Measurements from ENCODE around the gene NEGR1. TPM values are rescaled to one million over a fixed set of nuclear protein-coding genes. Genes with fewer than 3 reads are reported as not detected.
A peak's percentile ranks its signal among the peaks of the same experiment; 100 is the strongest.
"Not testable (repeated sequence)": the region's sequence is repeated elsewhere in the genome, so short reads cannot be mapped to it uniquely, and the experiment has no call there.

Gene NEGR1
- total RNA-seq, 2 experiments from 2014 or later: not detected

GRCh38 chr1:72280711-72281110, 1.6 kb downstream of the NEGR1 start:
- H3K4me3 Mint-ChIP-seq: peak overlapping the region; percentile 72

GRCh38 chr1:72280131-72280530, 2.2 kb downstream of the NEGR1 start:
- H3K9me3 Mint-ChIP-seq: no peaks in the 10 kb centered on the region
- peaks cover 20% of the 10 kb centered on the region for H3K27me3 Mint-ChIP-seq
- H3K36me3 Mint-ChIP-seq: no peaks in the 10 kb centered on the region
- no peak for DNase-seq
- H3K4me3 Mint-ChIP-seq: no peak overlapping the region
- POLR2A ChIA-PET: no interaction called here
- no peak overlapping the region for H3K27ac Mint-ChIP-seq
- no peak for ATAC-seq (ENCODE audit: low read depth)
- peaks cover 13% of the 10 kb centered on the region for H3K4me1 Mint-ChIP-seq

More at GRCh38 chr1:72280711-72281110, 1.6 kb downstream of the NEGR1 start:
- ATAC-seq (ENCODE audit: low read depth): no peak
- POLR2A ChIA-PET: no interaction called here
- Mint-ChIP-seq H3K27ac (no peak overlapping the region), H3K27me3 (peaks cover 20% of the 10 kb centered on the region), H3K36me3 (no peaks in the 10 kb centered on the region), H3K4me1 (peaks cover 13% of the 10 kb centered on the region), H3K9me3 (no peaks in the 10 kb centered on the region)
- DNase-seq: no peak

- peaks cover 13% of the 10 kb centered on the region for H3K4me1 Mint-ChIP-seq
- ATAC-seq (ENCODE audit: low read depth): no peak
- no peak for DNase-seq
- POLR2A ChIA-PET: no interaction called here
- H3K27ac Mint-ChIP-seq: no peak overlapping the region
- H3K27me3 Mint-ChIP-seq: peaks cover 20% of the 10 kb centered on the region
- no peaks in the 10 kb centered on the region for H3K36me3 Mint-ChIP-seq
- no peaks in the 10 kb centered on the region for H3K9me3 Mint-ChIP-seq
- H3K4me3 Mint-ChIP-seq: no peak overlapping the region
Measured at GRCh38 chr1:72278461-72278860, 3.9 kb downstream of the NEGR1 start.

- DNase-seq (no peak), ATAC-seq (ENCODE audit: low read depth) (no peak)
- no peak overlapping the region for H3K27ac Mint-ChIP-seq
- H3K27me3 Mint-ChIP-seq: peaks cover 3% of the 10 kb centered on the region
- H3K9me3 Mint-ChIP-seq: no peaks in the 10 kb centered on the region
- POLR2A ChIA-PET: no interaction called here
- no peak overlapping the region for H3K4me3 Mint-ChIP-seq
- no peaks in the 10 kb centered on the region for H3K4me1 Mint-ChIP-seq
- H3K36me3 Mint-ChIP-seq: no peaks in the 10 kb centered on the region
Measured at GRCh38 chr1:72271555-72272085, 10.7 kb downstream of the NEGR1 start.

- no peak overlapping the region for H3K4me3 Mint-ChIP-seq
- H3K36me3 Mint-ChIP-seq: no peaks in the 10 kb centered on the region
- POLR2A ChIA-PET: no interaction called here
- H3K9me3 Mint-ChIP-seq: no peaks in the 10 kb centered on the region
- no peaks in the 10 kb centered on the region for H3K27me3 Mint-ChIP-seq
- DNase-seq: no peak
- no peak for ATAC-seq (ENCODE audit: low read depth)
- H3K27ac Mint-ChIP-seq: no peak overlapping the region
- H3K4me1 Mint-ChIP-seq: no peaks in the 10 kb centered on the region
Measured at GRCh38 chr1:72262735-72263134, 19.6 kb downstream of the NEGR1 start.

GRCh38 chr1:72253132-72253531, 29.2 kb downstream of the NEGR1 start:
- Mint-ChIP-seq H3K9me3 (no peaks in the 10 kb centered on the region), H3K4me3 (no peak overlapping the region)

GRCh38 chr1:72241397-72241796, 40.9 kb downstream of the NEGR1 start:
- DNase-seq: no peak
- Mint-ChIP-seq H3K36me3 (no peaks in the 10 kb centered on the region), H3K27ac (no peak overlapping the region), H3K4me1 (no peaks in the 10 kb centered on the region), H3K9me3 (no peaks in the 10 kb centered on the region), H3K27me3 (no peaks in the 10 kb centered on the region), H3K4me3 (no peak overlapping the region)
- ATAC-seq (ENCODE audit: low read depth): no peak
- POLR2A ChIA-PET: no interaction called here

More at GRCh38 chr1:72253132-72253531, 29.2 kb downstream of the NEGR1 start:
- Mint-ChIP-seq H3K27ac (no peak overlapping the region), H3K27me3 (no peaks in the 10 kb centered on the region), H3K4me1 (no peaks in the 10 kb centered on the region), H3K36me3 (no peaks in the 10 kb centered on the region)
- no peak for DNase-seq
- ATAC-seq (ENCODE audit: low read depth): no peak
- POLR2A ChIA-PET: no interaction called here

GRCh38 chr1:72235931-72236330, 46.4 kb downstream of the NEGR1 start:
- H3K9me3 Mint-ChIP-seq; H3K4me1 Mint-ChIP-seq; POLR2A ChIA-PET; H3K27me3 Mint-ChIP-seq; H3K4me3 Mint-ChIP-seq; H3K36me3 Mint-ChIP-seq; H3K27ac Mint-ChIP-seq; DNase-seq; ATAC-seq (ENCODE audit: low read depth): not testable (repeated sequence)

GRCh38 chr1:72235062-72235461, 47.3 kb downstream of the NEGR1 start:
- DNase-seq (no peak), ATAC-seq (ENCODE audit: low read depth) (no peak)
- H3K27me3 Mint-ChIP-seq: no peaks in the 10 kb centered on the region
- no peaks in the 10 kb centered on the region for H3K4me1 Mint-ChIP-seq
- no peak overlapping the region for H3K27ac Mint-ChIP-seq
- H3K9me3 Mint-ChIP-seq: peaks cover 7% of the 10 kb centered on the region
- H3K4me3 Mint-ChIP-seq: no peak overlapping the region
- no peaks in the 10 kb centered on the region for H3K36me3 Mint-ChIP-seq
- POLR2A ChIA-PET: no interaction called here

- Mint-ChIP-seq H3K9me3 (peaks cover 7% of the 10 kb centered on the region), H3K4me3 (no peak overlapping the region)
Measured at GRCh38 chr1:72230746-72231145, 51.6 kb downstream of the NEGR1 start.

GRCh38 chr1:72229893-72230292, 52.4 kb downstream of the NEGR1 start:
- H3K27ac Mint-ChIP-seq: no peak overlapping the region
- no peaks in the 10 kb centered on the region for H3K27me3 Mint-ChIP-seq
- no peaks in the 10 kb centered on the region for H3K4me1 Mint-ChIP-seq
- POLR2A ChIA-PET: no interaction called here
- H3K4me3 Mint-ChIP-seq: no peak overlapping the region
- H3K36me3 Mint-ChIP-seq: no peaks in the 10 kb centered on the region
- no peak for ATAC-seq (ENCODE audit: low read depth)
- no peak for DNase-seq
- H3K9me3 Mint-ChIP-seq: peaks cover 4% of the 10 kb centered on the region

More at GRCh38 chr1:72230746-72231145, 51.6 kb downstream of the NEGR1 start:
- H3K36me3 Mint-ChIP-seq: no peaks in the 10 kb centered on the region
- no peaks in the 10 kb centered on the region for H3K4me1 Mint-ChIP-seq
- ATAC-seq (ENCODE audit: low read depth) (no peak), DNase-seq (no peak)
- H3K27ac Mint-ChIP-seq: no peak overlapping the region
- H3K27me3 Mint-ChIP-seq: no peaks in the 10 kb centered on the region
- POLR2A ChIA-PET: no interaction called here

- no peak for ATAC-seq (ENCODE audit: low read depth)
- Mint-ChIP-seq H3K4me1 (no peaks in the 10 kb centered on the region), H3K36me3 (no peaks in the 10 kb centered on the region), H3K27me3 (no peaks in the 10 kb centered on the region), H3K27ac (no peak overlapping the region), H3K9me3 (no peaks in the 10 kb centered on the region), H3K4me3 (no peak overlapping the region)
- POLR2A ChIA-PET: no interaction called here
- no peak for DNase-seq
Measured at GRCh38 chr1:72227667-72228066, 54.7 kb downstream of the NEGR1 start.

- ATAC-seq (ENCODE audit: low read depth): no peak
- H3K9me3 Mint-ChIP-seq: no peaks in the 10 kb centered on the region
- H3K27ac Mint-ChIP-seq: no peak overlapping the region
- POLR2A ChIA-PET: no interaction called here
- no peaks in the 10 kb centered on the region for H3K36me3 Mint-ChIP-seq
- no peaks in the 10 kb centered on the region for H3K27me3 Mint-ChIP-seq
- no peaks in the 10 kb centered on the region for H3K4me1 Mint-ChIP-seq
- DNase-seq: no peak
- H3K4me3 Mint-ChIP-seq: no peak overlapping the region
Measured at GRCh38 chr1:72224506-72224905, 57.8 kb downstream of the NEGR1 start.

- ATAC-seq (ENCODE audit: low read depth): no peak
- Mint-ChIP-seq H3K27ac (no peak overlapping the region), H3K27me3 (no peaks in the 10 kb centered on the region), H3K36me3 (no peaks in the 10 kb centered on the region), H3K4me1 (no peaks in the 10 kb centered on the region), H3K9me3 (no peaks in the 10 kb centered on the region), H3K4me3 (no peak overlapping the region)
- POLR2A ChIA-PET: no interaction called here
- no peak for DNase-seq
Measured at GRCh38 chr1:72221811-72222210, 60.5 kb downstream of the NEGR1 start.

Measured in activated naive CD8-positive, alpha-beta T cell treated with anti-CD3 and anti-CD28 coated beads, Interleukin-2, amount 10 ng/mL, durations not matched to agents 7 days and 5 days (primary cell).